Tongue (tissue), 2 donors: Measurements from ENCODE around the gene TMEM132D. TPM values are rescaled to one million over a fixed set of nuclear protein-coding genes. Genes with fewer than 3 reads are reported as not detected.
"Not testable (repeated sequence)": the region's sequence is repeated elsewhere in the genome, so short reads cannot be mapped to it uniquely, and the experiment has no call there.

Source experiments
- DNase-seq: peaks from one replicate; pipeline ENCODE4 v3.0.0-alpha.2; 2015
- total RNA-seq: library from RNA; depleted of rRNA; stranded (reverse); fragments of >200 nt; gene quantifications from one replicate; pipeline ENCODE4 v1.2.3, GENCODE V29; 2014

TMEM132D gene
- total RNA-seq, 1 donor from 2014 or later = 1.1 TPM

DNA sequence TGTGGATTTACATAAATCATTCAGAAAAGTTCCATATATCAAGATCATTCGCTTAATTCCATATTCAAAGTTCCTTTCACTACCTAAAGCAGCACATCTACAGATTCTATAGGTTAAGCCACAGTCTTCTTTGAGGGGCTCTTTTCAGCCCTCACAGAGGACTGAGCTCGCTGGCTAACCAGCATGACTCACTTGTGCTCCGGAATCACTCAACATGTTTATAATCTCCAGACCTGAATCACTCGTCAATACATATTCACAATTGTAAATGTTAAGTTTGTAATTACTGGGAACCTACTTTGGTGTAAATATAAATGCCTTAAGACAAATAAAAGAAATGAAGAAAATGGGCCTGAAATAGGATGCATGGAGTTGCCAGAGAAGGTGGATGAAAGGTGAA is 315.7 kb downstream of the TMEM132D start:
- DNase-seq = no peak

DNA sequence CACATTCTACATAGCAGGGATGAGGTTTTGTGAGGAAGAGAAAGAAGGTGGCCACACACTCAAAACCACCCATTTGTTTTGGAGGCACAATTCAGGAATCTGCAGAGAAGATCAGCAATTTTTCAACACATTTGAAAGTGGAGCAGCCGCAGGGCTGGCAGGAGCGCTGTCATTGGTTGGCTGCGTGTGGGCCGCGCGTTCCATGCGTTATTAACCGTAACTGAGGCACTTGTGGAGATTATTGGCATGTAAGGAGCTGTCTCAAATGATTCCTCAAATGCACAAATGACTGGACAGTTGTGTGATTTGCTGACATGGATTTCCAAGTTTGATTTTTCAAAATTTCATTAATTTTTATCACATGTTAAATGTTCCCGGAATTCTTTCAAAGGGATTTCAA is 318.5 kb downstream of the TMEM132D start:
- DNase-seq = peak; percentile 45

- no peak for DNase-seq
Measured at GRCh38 chr12:129579879-129580278, 323.9 kb downstream of the TMEM132D start.

- DNase-seq = no peak
Measured at GRCh38 chr12:129571901-129572494, 331.8 kb downstream of the TMEM132D start.

DNA sequence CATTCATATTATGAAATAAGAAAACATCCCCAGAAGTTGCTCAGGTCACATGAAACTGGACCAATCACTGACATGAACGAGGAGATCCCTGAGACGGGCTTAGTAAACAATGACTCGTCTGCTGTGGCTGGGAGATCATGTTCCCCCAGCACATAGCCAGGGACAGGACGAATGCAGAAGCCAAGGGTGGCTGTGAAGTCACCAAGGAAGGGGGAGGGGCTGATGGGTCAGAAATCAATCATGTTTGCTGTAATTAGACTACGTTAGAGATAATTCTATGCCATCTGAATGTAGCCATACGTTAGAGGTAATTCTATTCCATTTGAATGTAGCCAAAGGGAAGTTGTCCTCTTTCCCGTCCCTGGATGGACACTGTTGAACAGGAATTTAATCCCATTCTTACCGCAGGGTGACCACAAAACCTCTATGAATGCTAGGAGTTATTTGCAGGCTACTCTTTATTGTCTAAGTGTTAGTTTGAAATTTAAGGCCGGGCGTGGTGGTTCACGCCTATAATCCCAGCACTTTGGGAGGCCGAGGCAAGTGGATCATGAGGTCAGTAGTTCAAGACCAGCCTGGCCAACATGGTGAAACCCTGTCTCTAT is 332.9 kb downstream of the TMEM132D start:
- no peak for DNase-seq

- DNase-seq = no peak
Measured at GRCh38 chr12:129566800-129567199, 337.0 kb downstream of the TMEM132D start.

DNA sequence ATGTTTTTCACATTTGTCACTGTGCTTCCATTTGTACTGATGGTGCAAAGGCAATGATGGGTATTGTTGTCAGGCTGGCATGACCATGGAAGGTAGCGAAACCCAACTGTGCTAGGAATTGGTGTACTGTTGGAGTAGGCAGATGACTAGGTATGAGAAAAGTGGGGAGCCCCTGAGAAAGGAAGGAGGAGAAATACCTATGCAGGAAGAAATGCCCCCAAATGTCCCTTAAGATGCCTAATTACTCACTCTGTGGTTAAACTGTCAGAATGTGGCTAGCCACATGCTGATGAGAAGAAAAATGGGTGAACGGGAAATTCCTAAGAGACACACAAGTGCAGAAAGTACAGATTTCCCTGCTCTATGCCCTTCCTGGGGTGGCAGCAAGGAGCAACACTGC is 339.1 kb downstream of the TMEM132D start:
- no peak for DNase-seq

- DNase-seq = no peak
Measured at GRCh38 chr12:129563266-129563665, 340.6 kb downstream of the TMEM132D start.

DNA sequence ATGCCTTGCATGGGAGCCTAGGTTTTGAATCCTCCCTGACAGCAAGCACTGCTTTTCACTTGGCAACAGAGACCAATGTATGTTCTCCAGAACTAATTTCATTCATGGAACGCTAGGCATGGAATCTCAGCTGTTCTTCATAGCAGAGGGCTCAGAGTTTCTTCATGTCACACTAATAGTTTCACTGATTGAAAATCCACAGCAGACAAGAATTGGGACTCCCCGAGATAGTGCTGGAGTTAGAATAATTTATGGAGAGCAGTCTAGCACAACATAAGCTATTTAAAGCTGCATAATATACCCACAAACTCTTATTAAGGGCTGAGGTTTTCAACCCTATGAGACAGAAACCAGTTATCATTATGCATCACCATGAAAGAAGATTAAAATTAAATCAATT is 342.5 kb downstream of the TMEM132D start:
- peak; percentile 84 for DNase-seq

- peak; percentile 89 for DNase-seq
Measured at GRCh38 chr12:129559776-129560175, 344.0 kb downstream of the TMEM132D start.

DNA sequence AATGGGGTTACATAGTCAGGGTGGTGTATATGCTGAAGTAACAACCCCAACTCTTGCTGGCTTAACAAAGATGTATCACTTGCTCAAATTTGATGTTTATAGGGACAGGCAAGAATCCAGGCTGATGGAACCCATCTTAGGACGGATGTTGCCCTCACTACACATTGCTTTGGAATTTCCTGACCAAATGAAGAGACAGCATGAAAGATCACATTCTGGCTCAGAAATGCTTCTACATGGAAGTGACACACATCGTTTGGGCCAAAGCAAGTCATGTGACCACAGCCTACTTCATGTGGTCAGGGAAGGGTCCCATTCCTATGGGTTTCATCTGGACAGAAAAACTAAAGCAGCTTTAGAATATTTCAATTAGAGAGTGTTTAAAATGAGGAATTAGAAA is 345.8 kb downstream of the TMEM132D start:
- no peak for DNase-seq

- no peak for DNase-seq
Measured at GRCh38 chr12:129556082-129556481, 347.7 kb downstream of the TMEM132D start.

GRCh38 chr12:129552996-129553750 is 350.7 kb downstream of the TMEM132D start:
- DNase-seq = no peak

DNA sequence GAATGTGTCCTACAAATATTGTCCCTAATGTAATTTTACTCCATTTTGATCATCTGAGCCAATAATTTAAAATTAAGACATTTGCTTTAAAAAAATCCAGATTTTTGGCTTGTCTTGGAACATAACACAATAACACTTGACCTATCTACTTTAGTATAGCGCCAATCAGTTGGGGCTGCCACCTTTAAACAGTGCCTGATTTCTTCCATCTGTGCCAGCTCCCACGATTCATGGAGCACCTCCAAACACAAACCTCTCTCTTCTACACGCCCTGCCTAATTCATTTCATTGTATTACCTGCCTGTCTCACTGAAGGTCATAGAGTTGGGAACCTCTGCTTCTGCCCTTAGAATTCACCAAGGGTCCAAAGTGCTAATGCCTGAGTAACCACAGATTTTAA is 352.4 kb downstream of the TMEM132D start:
- no peak for DNase-seq

DNA sequence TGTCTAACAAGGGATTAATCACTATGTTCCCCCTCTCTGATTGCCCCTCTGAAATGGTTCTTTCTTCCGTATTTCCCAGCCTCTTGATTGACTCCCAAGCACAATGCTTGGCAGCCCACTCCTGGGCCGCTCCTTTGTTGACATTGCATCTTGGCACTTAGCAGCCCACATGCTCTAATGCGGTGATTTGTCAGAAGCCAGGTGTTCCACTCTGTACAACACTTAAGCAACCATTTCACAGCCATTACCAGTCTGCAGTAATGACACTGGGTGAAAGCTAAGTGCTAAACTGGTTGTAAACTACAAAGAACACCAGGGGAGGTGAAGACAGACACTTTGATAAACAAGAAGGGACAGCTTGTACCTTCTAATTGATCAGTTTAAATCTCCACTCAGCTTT is 353.5 kb downstream of the TMEM132D start:
- DNase-seq = peak; percentile 17

GRCh38 chr12:129549656-129550055 is 354.2 kb downstream of the TMEM132D start:
- no peak for DNase-seq

DNA sequence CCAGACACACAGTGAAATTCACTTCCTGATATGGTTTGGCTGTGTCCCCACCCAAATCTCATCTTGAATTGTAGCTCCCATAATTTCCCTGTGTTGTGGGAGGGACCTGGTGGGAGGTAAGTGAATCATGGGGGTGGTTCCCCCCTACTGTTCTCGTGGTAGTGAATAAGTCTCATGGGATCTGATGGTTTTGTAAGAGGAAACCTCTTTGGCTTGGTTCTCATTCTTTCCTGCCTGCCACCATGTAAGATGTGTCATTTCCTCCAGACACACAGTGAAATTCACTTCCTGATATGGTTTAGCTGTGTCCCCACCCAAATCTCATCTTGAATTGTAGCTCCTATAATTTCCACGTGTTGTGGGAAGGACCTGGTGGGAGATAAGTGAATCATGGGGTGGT is 354.8 kb downstream of the TMEM132D start:
- not testable (repeated sequence) for DNase-seq

DNA sequence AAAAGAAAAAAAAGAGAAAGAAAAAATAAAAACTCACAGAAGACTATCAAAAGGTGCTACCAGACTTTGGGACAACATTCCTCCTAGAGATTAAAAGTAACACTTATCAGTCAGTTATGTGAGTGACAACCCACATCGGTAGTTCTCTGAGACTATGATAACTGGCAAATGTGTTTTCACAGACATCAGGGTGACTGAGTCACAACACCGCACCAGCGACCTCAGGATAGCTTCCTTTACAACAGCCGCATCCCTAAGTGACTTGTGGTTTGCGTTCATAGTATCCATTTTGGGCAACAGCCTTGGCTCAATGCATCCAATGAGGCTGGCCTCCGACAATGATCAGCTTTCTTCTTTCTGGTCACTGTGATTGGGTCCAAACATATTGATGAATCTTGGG is 359.1 kb downstream of the TMEM132D start:
- no peak for DNase-seq

GRCh38 chr12:129540954-129541353 is 362.9 kb downstream of the TMEM132D start:
- no peak for DNase-seq

GRCh38 chr12:129540249-129540648 is 363.6 kb downstream of the TMEM132D start:
- no peak for DNase-seq

DNA sequence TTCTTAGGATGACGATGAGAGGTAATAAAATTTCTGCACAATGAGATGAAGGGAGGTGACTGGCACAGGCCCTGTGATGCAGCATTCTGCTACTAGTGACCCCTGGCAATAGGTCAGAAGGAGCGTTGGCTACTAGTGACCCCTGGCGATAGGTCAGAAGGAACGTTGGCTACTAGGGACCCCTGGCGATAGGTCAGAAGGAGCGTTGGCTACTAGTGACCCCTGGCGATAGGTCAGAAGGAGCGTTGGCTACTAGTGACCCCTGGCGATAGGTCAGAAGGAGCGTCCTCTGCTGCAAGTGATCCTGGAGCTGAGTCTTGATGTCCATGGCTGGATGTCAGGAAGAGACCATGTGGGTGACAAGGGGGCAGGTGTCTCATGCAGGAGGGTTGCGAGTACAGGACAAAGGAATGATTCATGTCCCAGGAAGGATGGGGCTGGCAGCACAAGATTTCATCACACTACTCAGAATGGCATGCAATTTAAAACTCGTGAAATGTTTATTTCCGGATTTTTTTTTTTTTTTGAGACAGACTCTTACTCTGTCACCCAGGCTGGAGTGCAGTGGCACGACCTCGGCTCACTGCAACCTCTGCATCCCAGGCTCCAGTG is 365.0 kb downstream of the TMEM132D start:
- DNase-seq = not testable (repeated sequence)

DNA sequence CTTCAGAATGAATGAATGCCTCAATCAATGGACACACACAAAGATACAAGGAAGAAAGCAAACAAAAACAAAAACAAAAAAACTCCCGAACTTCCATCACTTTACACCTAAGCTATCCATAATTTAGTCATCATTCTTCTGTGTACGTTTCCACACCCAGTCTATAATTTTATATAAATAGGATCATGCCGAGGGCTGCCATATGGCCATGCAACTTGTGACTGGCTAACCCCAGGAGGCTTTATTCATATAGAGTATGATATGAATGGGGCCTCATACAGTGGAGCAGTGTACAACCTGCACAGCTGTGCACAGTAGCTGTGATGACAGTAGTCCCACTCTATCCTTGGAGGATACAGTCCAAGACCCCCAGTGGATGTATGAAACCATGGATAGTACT is 365.7 kb downstream of the TMEM132D start:
- DNase-seq = no peak
